ENCODE data around the gene WDSUB1. TPM values are rescaled to one million over a fixed set of nuclear protein-coding genes. Genes with fewer than 3 reads are reported as not detected.
A peak's percentile ranks its signal among the peaks of the same experiment; 100 is the strongest.

Gene WDSUB1
- polyA plus RNA-seq, 1 of the 3 experiments (the other 2 are of a cell fraction): 5.3 TPM

GRCh38 chr2:159287733-159288132 is 1.2 kb upstream of the WDSUB1 start:
- no peak for DNase-seq
- no peak overlapping the region for H3K4me2 ChIP-seq
- no peak overlapping the region for H3K9ac ChIP-seq
- peaks cover 24% of the 10 kb centered on the region for H3K79me2 ChIP-seq (ENCODE audit: insufficient read depth)
- TF ChIP-seq EP300 (IDR thresholded peaks at IDR 0.05; ENCODE audit: borderline replicate concordance in 1 of 2, low read depth in 1 of 2, low read length in 1 of 2) (no peak), FOXM1 (IDR thresholded peaks at IDR 0.05; ENCODE audit: low read depth) (no peak), FOSL2 (IDR thresholded peaks at IDR 0.05; ENCODE audit: borderline replicate concordance, low read depth) (no peak), NFIC (IDR thresholded peaks at IDR 0.05; ENCODE audit: borderline replicate concordance) (no peak), RAD21 (IDR thresholded peaks at IDR 0.05; ENCODE audit: low read length) (no peak), TEAD4 (IDR thresholded peaks at IDR 0.05; ENCODE audit: borderline replicate concordance, insufficient read depth) (no peak), YY1 (IDR thresholded peaks at IDR 0.05; ENCODE audit: low read depth) (no peak), IRF3 (IDR thresholded peaks at IDR 0.05; ENCODE audit: low read depth, low read length) (no peak), MAX (IDR thresholded peaks at IDR 0.05; ENCODE audit: low read depth) (no peak), USF2 (IDR thresholded peaks at IDR 0.05; ENCODE audit: borderline replicate concordance, low read depth, low read length) (no peak), GATA2 (CRISPR knock-in tag; IDR thresholded peaks at IDR 0.05) (no peak), SMC3 (IDR thresholded peaks at IDR 0.05; ENCODE audit: low read depth, low read length) (no peak), CHD2 (IDR thresholded peaks at IDR 0.05; ENCODE audit: low read length, partially characterized antibody) (no peak), TAF1 (IDR thresholded peaks at IDR 0.05; ENCODE audit: borderline replicate concordance, low read depth, low read length) (no peak)
- H4K20me1 ChIP-seq (ENCODE audit: insufficient read depth): no peaks in the 10 kb centered on the region; the same call in 1 of the 2 replicates
- H3F3A ChIP-seq (replicated peaks; ENCODE audit: insufficient read depth): peaks cover 7% of the 10 kb centered on the region
- H2AFZ ChIP-seq (ENCODE audit: low read depth): peak overlapping the region; percentile 92; the same call in 1 of the 2 replicates
- H3K4me1 ChIP-seq (ENCODE audit: control insufficient read depth in 1 of 2, insufficient read depth in 2 of 2, low read depth in 1 of 2, low read length in 1 of 2): peaks cover 9 to 13% of the 10 kb centered on the region in 2 experiments; a peak in 3 of 4 replicates
- ChIA-PET CTCF (no interaction called here), POLR2A (no interaction called here)
- H3K36me3 ChIP-seq (replicated peaks in 1 of 2; ENCODE audit: control insufficient read depth in 1 of 2, insufficient read depth in 2 of 2, low read length in 1 of 2): peaks cover 0 to under 1% of the 10 kb centered on the region in 2 experiments
- H3K9me2 ChIP-seq: no peaks in the 10 kb centered on the region
- no peaks in the 10 kb centered on the region for H3K9me3 ChIP-seq
- H3K27ac ChIP-seq (ENCODE audit: low read depth in 2 of 2, low read length in 1 of 2): peak overlapping the region in 1 of 2 experiments; percentile 93; a peak in 2 of 4 replicates
- no peak overlapping the region for H3K4me3 ChIP-seq (ENCODE audit: low read depth in 2 of 2, low read length in 1 of 2)
- no peaks in the 10 kb centered on the region for H3K27me3 ChIP-seq (ENCODE audit: insufficient read depth)

- H3K4me1 ChIP-seq (ENCODE audit: control insufficient read depth in 1 of 2, insufficient read depth in 2 of 2, low read depth in 1 of 2, low read length in 1 of 2): peaks cover 9 to 13% of the 10 kb centered on the region in 2 experiments; a peak in 3 of 4 replicates
- H4K20me1 ChIP-seq (ENCODE audit: insufficient read depth): no peaks in the 10 kb centered on the region; the same call in 1 of the 2 replicates
- H3K27ac ChIP-seq (ENCODE audit: low read depth in 2 of 2, low read length in 1 of 2): peak overlapping the region; percentile 72 to 93
- no peaks in the 10 kb centered on the region for H3K27me3 ChIP-seq (ENCODE audit: insufficient read depth)
- peaks cover 27% of the 10 kb centered on the region for H3K79me2 ChIP-seq (ENCODE audit: insufficient read depth)
- H2AFZ ChIP-seq (ENCODE audit: low read depth): peak overlapping the region; percentile 92
- WGBS (ENCODE audit: low lambda C conversion rate): 9% methylated on average over 18 of the region's 50 CpGs
- H3F3A ChIP-seq (replicated peaks; ENCODE audit: insufficient read depth): peaks cover 7% of the 10 kb centered on the region
- H3K9me3 ChIP-seq: no peaks in the 10 kb centered on the region
- no peaks in the 10 kb centered on the region for H3K9me2 ChIP-seq
- H3K4me3 ChIP-seq (ENCODE audit: low read depth in 2 of 2, low read length in 1 of 2): peak overlapping the region; percentile 76 to 89
- peaks cover 0 to 4% of the 10 kb centered on the region in 2 experiments for H3K36me3 ChIP-seq (replicated peaks in 1 of 2; ENCODE audit: control insufficient read depth in 1 of 2, insufficient read depth in 2 of 2, low read length in 1 of 2)
- peak; percentile 99 for DNase-seq
- ChIA-PET CTCF (interaction anchor here (1.4 to 1.7 kb wide), 2 partner anchors 156 to 425 kb away, joined by 4 to 5 read pairs; partner anchors contain the start of gene MARCHF7), POLR2A (interaction anchor here (0.6 kb wide), 1 partner anchor 385 kb away, joined by 3 read pairs; no protein-coding TSS in a partner anchor)
- H3K4me2 ChIP-seq: peak overlapping the region; percentile 86
- H3K9ac ChIP-seq: peak overlapping the region; percentile 82
- TF ChIP-seq GATA2 (CRISPR knock-in tag; IDR thresholded peaks at IDR 0.05): no peak
- TF ChIP-seq SIN3A (IDR thresholded peaks at IDR 0.05; ENCODE audit: borderline replicate concordance, low read depth, low read length): peak; percentile 6; the same call in 1 of the 2 replicates
- TF ChIP-seq IRF3 (IDR thresholded peaks at IDR 0.05; ENCODE audit: low read depth, low read length): no peak
- TF ChIP-seq MXI1 (IDR thresholded peaks at IDR 0.05; ENCODE audit: low read depth, low read length): peak; percentile 80; the same call in 1 of the 2 replicates
- TF ChIP-seq ZBTB33 (IDR thresholded peaks at IDR 0.05; ENCODE audit: borderline replicate concordance, low read depth): no peak
Measured at GRCh38 chr2:159286709-159287441, 372 bp upstream of the WDSUB1 start.
